HAP-1 (cell line): ENCODE measurements around the gene ADAM12.

Experiments
- DNase-seq, 2 experiments: peaks; one replicate each; pipeline ENCODE4 v3.0.0-alpha.2; 2016 to 2020; ENCODE audit warnings: low spot score in 2 of 2
- H3K27me3 ChIP-seq: fragments of 250-450 bp; sonication (Bioruptor Pico); 2 replicates; pipeline ENCODE4 v1.5.1; 2020; ENCODE audit warnings: low read depth, mild to moderate bottlenecking, moderate library complexity
- H3K36me3 ChIP-seq: fragments of 250-450 bp; sonication (Bioruptor Pico); replicated peaks from 2 replicates; pipeline ENCODE4 v1.5.1; 2020; ENCODE audit warnings: mild to moderate bottlenecking
- H3K4me1 ChIP-seq: fragments of 250-450 bp; sonication (Bioruptor Pico); 2 replicates; pipeline ENCODE4 v1.5.1; 2020; ENCODE audit warnings: mild to moderate bottlenecking
- H3K4me3 ChIP-seq: fragments of 250-450 bp; sonication (Bioruptor Pico); 2 replicates; pipeline ENCODE4 v1.5.1; 2020; ENCODE audit warnings: mild to moderate bottlenecking, moderate library complexity
- H3K9me3 ChIP-seq: fragments of 250-450 bp; sonication (Bioruptor Pico); 2 replicates; pipeline ENCODE4 v1.5.1; 2020; ENCODE audit warnings: mild to moderate bottlenecking, moderate library complexity
- in situ Hi-C: fragments of 300-500 bp; cut with MboI; formaldehyde crosslinking; loops from 3 replicates; pipeline ENCODE4 v1.14.3; 2020; ENCODE audit warnings: low sequenced_read_pairs, inconsistent platforms, mixed read lengths

ADAM12 gene

GRCh38 chr10:126014309-126014708 is 374.0 kb downstream of the ADAM12 start:
- H3K4me1 ChIP-seq, result peaks cover 10% of the 10 kb centered on the region
- H3K4me3 ChIP-seq, result no peak overlapping the region
- in situ Hi-C loops, result no loop called here
- no peak for DNase-seq
- H3K27me3 ChIP-seq, result no peaks in the 10 kb centered on the region
- H3K36me3 ChIP-seq, result no peaks in the 10 kb centered on the region
- no peaks in the 10 kb centered on the region for H3K9me3 ChIP-seq

DNA sequence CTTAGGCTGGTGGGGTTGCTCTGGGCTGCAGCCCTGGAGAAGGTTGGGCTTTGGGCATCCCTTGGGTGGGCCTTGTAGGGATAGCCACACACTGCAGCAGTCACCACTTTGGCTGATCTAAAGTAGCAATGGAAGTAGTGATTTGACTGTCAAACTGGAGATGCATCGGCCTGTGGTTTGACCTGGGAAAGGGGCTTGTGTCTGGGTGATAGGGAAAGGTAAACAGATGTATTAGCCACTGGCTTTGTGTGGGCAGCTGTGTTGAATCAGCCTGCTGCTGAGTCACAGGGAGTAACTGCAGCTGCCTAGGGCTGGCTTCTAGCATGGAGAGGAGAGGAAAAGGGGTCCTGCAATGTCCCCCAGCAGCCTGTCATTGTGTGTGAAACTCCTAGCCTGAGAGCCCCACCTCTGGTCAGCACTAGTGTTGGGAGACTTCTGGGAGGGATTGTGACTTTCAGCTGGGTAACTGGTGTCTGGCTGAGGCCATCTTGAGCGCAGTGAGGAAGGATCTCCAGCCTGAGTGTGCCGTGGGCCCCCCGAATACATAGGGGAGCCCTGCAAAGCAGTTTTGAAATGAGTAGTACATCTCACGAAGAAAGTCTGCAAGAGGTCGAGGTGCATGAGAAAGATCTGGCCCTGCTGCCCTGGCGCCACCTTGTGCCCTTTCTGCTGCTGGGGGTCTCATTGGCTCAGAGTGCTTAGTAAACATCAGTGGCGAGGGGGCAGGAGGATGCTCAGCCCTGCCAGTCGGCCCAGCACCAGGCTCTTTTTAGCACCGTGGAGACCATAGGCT is 374.6 kb downstream of the ADAM12 start:
- in situ Hi-C loops, result no loop called here
- Histone ChIP-seq H3K36me3 (no peaks in the 10 kb centered on the region), H3K9me3 (no peaks in the 10 kb centered on the region), H3K4me1 (peaks cover 10% of the 10 kb centered on the region), H3K27me3 (no peaks in the 10 kb centered on the region), H3K4me3 (no peak overlapping the region)
- DNase-seq, result no peak

- no peak for DNase-seq
- in situ Hi-C loops, result no loop called here
- Histone ChIP-seq H3K9me3 (no peaks in the 10 kb centered on the region), H3K27me3 (no peaks in the 10 kb centered on the region), H3K4me1 (peaks cover 10% of the 10 kb centered on the region), H3K36me3 (no peaks in the 10 kb centered on the region), H3K4me3 (no peak overlapping the region)
These were observed 375.8 kb downstream of the ADAM12 start for GRCh38 chr10:126012485-126012884.

- H3K36me3 ChIP-seq, result no peaks in the 10 kb centered on the region
- no peak for DNase-seq
- in situ Hi-C loops, result no loop called here
These were observed 376.3 kb downstream of the ADAM12 start for GRCh38 chr10:126011995-126012394.

DNA sequence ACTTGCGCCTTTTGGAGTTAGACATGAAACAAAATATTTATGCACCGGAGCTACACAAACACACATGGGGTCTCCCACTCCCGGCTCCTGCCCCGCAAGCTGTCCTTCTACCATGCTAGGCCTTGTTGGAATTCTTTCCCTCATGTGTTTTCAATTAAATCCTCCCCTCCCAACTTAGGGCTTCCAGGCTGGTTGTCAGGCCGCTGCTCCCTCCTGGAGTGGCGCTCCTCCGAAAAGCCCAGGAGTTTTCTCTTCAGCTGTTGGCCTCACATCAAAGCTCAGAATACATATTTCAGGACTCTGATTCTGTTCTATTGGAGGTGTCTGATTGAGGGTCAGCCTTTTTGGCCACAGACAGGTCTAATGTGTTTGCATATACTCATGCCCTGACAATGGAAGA is 378.6 kb downstream of the ADAM12 start:
- Histone ChIP-seq H3K4me1 (no peaks in the 10 kb centered on the region), H3K9me3 (no peaks in the 10 kb centered on the region), H3K4me3 (no peak overlapping the region), H3K27me3 (no peaks in the 10 kb centered on the region), H3K36me3 (no peaks in the 10 kb centered on the region)
- in situ Hi-C loops, result no loop called here
- DNase-seq, result no peak

More at GRCh38 chr10:126011995-126012394, 376.3 kb downstream of the ADAM12 start:
- Histone ChIP-seq H3K4me1 (peaks cover 10% of the 10 kb centered on the region), H3K27me3 (no peaks in the 10 kb centered on the region), H3K4me3 (no peak overlapping the region), H3K9me3 (no peaks in the 10 kb centered on the region)

GRCh38 chr10:126006906-126007305 is 381.4 kb downstream of the ADAM12 start:
- H3K27me3 ChIP-seq, result no peaks in the 10 kb centered on the region
- H3K36me3 ChIP-seq, result no peaks in the 10 kb centered on the region
- no peaks in the 10 kb centered on the region for H3K4me1 ChIP-seq
- no peak for DNase-seq
- H3K4me3 ChIP-seq, result no peak overlapping the region
- H3K9me3 ChIP-seq, result no peaks in the 10 kb centered on the region
- in situ Hi-C loops, result no loop called here

DNA sequence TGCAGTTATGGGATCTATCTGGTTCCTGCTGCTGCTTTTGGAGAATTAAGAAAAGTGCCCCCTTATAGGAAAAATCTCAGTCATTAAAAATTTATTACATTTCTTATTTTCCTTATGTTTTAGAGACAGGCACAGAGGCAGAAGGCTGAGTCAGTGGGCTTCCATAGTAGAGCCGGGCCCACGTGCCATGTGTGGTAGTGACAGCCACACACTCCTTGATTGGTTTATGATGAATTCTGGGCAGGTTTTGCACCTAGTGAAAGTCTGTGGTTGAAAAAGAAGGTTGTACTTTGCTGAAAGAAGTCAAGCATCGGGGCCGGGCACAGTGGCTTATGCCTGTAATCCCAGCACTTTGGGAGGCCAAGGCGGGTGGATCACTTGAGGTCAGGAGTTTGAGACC is 382.0 kb downstream of the ADAM12 start:
- no peak for DNase-seq
- Histone ChIP-seq H3K36me3 (no peaks in the 10 kb centered on the region), H3K27me3 (no peaks in the 10 kb centered on the region), H3K4me1 (no peaks in the 10 kb centered on the region), H3K9me3 (no peaks in the 10 kb centered on the region), H3K4me3 (no peak overlapping the region)
- in situ Hi-C loops, result no loop called here

DNA sequence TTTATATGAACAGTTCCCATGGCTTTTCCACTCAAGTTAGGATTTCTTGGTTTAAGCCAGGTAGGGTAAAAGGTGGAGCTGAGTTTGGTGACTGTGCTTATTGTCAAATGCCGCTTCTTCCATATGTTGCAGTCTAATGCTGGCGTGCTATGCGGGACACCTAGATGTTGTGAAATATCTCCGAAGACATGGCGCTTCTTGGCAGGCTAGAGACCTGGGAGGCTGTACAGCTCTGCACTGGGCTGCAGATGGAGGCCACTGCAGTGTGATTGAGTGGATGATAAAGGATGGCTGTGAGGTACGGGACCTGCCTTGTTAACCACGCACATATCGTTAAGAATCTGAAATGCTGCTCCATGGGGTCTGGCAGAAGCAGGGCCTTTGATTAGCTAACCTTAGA is 383.5 kb downstream of the ADAM12 start:
- Histone ChIP-seq H3K27me3 (no peaks in the 10 kb centered on the region), H3K36me3 (no peaks in the 10 kb centered on the region), H3K9me3 (no peaks in the 10 kb centered on the region), H3K4me1 (no peaks in the 10 kb centered on the region), H3K4me3 (no peak overlapping the region)
- in situ Hi-C loops, result no loop called here
- DNase-seq, result no peak

GRCh38 chr10:126001576-126001975 is 386.7 kb downstream of the ADAM12 start:
- in situ Hi-C loops, result no loop called here
- Histone ChIP-seq H3K27me3 (no peaks in the 10 kb centered on the region), H3K4me3 (no peak overlapping the region), H3K9me3 (no peaks in the 10 kb centered on the region), H3K4me1 (no peaks in the 10 kb centered on the region), H3K36me3 (no peaks in the 10 kb centered on the region)
- DNase-seq, result no peak

DNA sequence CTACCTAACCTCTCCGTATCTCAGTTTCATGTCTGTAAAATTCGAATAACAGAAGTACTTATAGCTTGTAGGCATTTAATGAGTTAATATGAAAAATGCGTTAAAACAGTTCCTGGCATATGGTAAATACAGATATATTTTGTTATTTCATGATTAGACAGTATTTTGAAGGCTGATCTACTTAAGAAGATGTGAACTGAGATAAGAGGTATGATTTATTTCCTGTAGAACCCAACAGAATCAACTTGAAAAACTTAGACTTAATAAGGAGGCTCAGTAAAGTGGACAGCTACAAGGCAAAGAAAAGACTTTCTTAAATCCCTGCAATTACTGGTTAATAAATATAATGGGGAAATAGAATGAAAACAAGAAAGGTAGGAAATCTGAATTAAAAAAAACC is 388.6 kb downstream of the ADAM12 start:
- no peaks in the 10 kb centered on the region for H3K4me1 ChIP-seq
- no peaks in the 10 kb centered on the region for H3K9me3 ChIP-seq
- no peaks in the 10 kb centered on the region for H3K36me3 ChIP-seq
- no peaks in the 10 kb centered on the region for H3K27me3 ChIP-seq
- H3K4me3 ChIP-seq, result no peak overlapping the region
- in situ Hi-C loops, result no loop called here
- DNase-seq, result no peak

DNA sequence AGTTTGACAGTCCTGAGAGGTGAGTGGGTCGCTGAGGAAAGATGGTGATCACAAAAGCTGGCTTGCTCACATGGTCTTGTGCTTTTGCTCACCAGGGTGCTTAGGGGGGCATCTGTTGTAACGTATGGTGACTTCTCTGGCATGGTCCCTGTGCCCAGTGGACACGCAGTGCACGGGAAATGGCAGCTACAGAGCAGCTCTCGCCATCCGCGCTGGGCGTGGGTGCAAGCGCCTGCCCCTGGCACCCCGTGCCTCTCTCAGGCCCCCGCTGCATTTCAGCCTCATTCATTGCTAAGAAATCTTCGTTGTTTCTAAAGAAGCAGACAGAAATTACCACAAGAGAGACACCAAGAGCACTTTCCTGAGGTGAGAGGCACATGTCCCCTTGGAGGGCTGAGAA is 390.7 kb downstream of the ADAM12 start:
- H3K4me3 ChIP-seq, result no peak overlapping the region
- H3K27me3 ChIP-seq, result no peaks in the 10 kb centered on the region
- in situ Hi-C loops, result no loop called here
- no peaks in the 10 kb centered on the region for H3K36me3 ChIP-seq
- DNase-seq, result no peak
- no peaks in the 10 kb centered on the region for H3K9me3 ChIP-seq
- H3K4me1 ChIP-seq, result no peaks in the 10 kb centered on the region

- no peak for DNase-seq
- Histone ChIP-seq H3K9me3 (no peaks in the 10 kb centered on the region), H3K4me3 (no peak overlapping the region), H3K27me3 (no peaks in the 10 kb centered on the region), H3K4me1 (peaks cover 3% of the 10 kb centered on the region), H3K36me3 (no peaks in the 10 kb centered on the region)
- in situ Hi-C loops, result no loop called here
These were observed 392.5 kb downstream of the ADAM12 start for GRCh38 chr10:125995726-125996304.

- no peak for DNase-seq
- no peaks in the 10 kb centered on the region for H3K27me3 ChIP-seq
- in situ Hi-C loops, result no loop called here
- H3K36me3 ChIP-seq, result no peaks in the 10 kb centered on the region
- no peak overlapping the region for H3K4me3 ChIP-seq
- H3K4me1 ChIP-seq, result peaks cover 3% of the 10 kb centered on the region
- H3K9me3 ChIP-seq, result no peaks in the 10 kb centered on the region
These were observed 393.7 kb downstream of the ADAM12 start for GRCh38 chr10:125994601-125995000.

GRCh38 chr10:125992254-125992653 is 396.0 kb downstream of the ADAM12 start:
- H3K4me1 ChIP-seq, result peaks cover 3% of the 10 kb centered on the region
- no peaks in the 10 kb centered on the region for H3K9me3 ChIP-seq
- in situ Hi-C loops, result no loop called here
- H3K4me3 ChIP-seq, result no peak overlapping the region
- H3K27me3 ChIP-seq, result no peaks in the 10 kb centered on the region
- H3K36me3 ChIP-seq, result no peaks in the 10 kb centered on the region
- DNase-seq, result no peak
